ENCODE measurements around the gene PRKCZ. TPM values are rescaled to one million over a fixed set of nuclear protein-coding genes. Genes with fewer than 3 reads are reported as not detected.

PRKCZ gene
- total RNA-seq, 1 experiment from 2014 or later, result 56.8 TPM

GRCh38 chr1:2106659-2107405 is 56.6 kb downstream of the PRKCZ start:
- no peak for DNase-seq
- no TSS peak for BruUV-seq (replicated peaks)
- peaks cover 4% of the 10 kb centered on the region; the same call in 1 of the 2 replicates for H3K36me3 ChIP-seq (ENCODE audit: low read depth, low read length)
- no peak overlapping the region for H2AFZ ChIP-seq (ENCODE audit: low read length)
- no peaks in the 10 kb centered on the region for H3K27me3 ChIP-seq (ENCODE audit: low read length)
- no peak overlapping the region for H3K4me3 ChIP-seq (ENCODE audit: low read length)
- no peak for TF ChIP-seq CTCF (conservative IDR thresholded peaks at IDR 0.05; ENCODE audit: low read depth, low read length)
- TF ChIP-seq EZH2 (IDR thresholded peaks at IDR 0.05; ENCODE audit: low read length, unreplicated experiment), result no peak
- no peak for TF ChIP-seq EZH2phosphoT487 (IDR thresholded peaks at IDR 0.05; ENCODE audit: borderline replicate concordance, low read length)
- intact Hi-C loops (cut with micrococcal nuclease), result no loop called here
- H3K4me1 ChIP-seq (ENCODE audit: insufficient read depth, low read length), result no peaks in the 10 kb centered on the region
- no peak overlapping the region for H3K9ac ChIP-seq (ENCODE audit: low read length)
- H3K9me3 ChIP-seq (ENCODE audit: low read length), result no peaks in the 10 kb centered on the region
- H4K20me1 ChIP-seq (ENCODE audit: low read length), result no peaks in the 10 kb centered on the region
- CTCF ChIA-PET, result no interaction called here
- no peak overlapping the region for H3K4me2 ChIP-seq (ENCODE audit: low read length)
- no peaks in the 10 kb centered on the region for H3K79me2 ChIP-seq (ENCODE audit: low read length)
- no peak for ATAC-seq
- H3K27ac ChIP-seq (ENCODE audit: low read length), result no peak overlapping the region
- H3K9me2 ChIP-seq (replicated peaks; ENCODE audit: low read length), result no peaks in the 10 kb centered on the region
- no peaks in the 10 kb centered on the region for H3F3A ChIP-seq (ENCODE audit: low read length, unreplicated experiment)
- POLR2A ChIA-PET (ENCODE audit: unreplicated experiment), result no interaction called here

- CTCF ChIA-PET, result no interaction called here
- Histone ChIP-seq H3K9ac (ENCODE audit: low read length) (no peak overlapping the region), H3K4me3 (ENCODE audit: low read length) (no peak overlapping the region), H3K79me2 (ENCODE audit: low read length) (no peaks in the 10 kb centered on the region), H3K4me1 (ENCODE audit: insufficient read depth, low read length) (no peaks in the 10 kb centered on the region), H3K4me2 (ENCODE audit: low read length) (no peak overlapping the region), H3K36me3 (ENCODE audit: low read depth, low read length) (peaks cover 4% of the 10 kb centered on the region; the same call in 1 of the 2 replicates), H3K9me2 (replicated peaks; ENCODE audit: low read length) (no peaks in the 10 kb centered on the region), H3K27ac (ENCODE audit: low read length) (no peak overlapping the region), H3F3A (ENCODE audit: low read length, unreplicated experiment) (no peaks in the 10 kb centered on the region), H3K27me3 (ENCODE audit: low read length) (no peaks in the 10 kb centered on the region), H4K20me1 (ENCODE audit: low read length) (no peaks in the 10 kb centered on the region), H2AFZ (ENCODE audit: low read length) (no peak overlapping the region), H3K9me3 (ENCODE audit: low read length) (no peaks in the 10 kb centered on the region)
- ATAC-seq (no peak), DNase-seq (no peak)
- intact Hi-C loops (cut with micrococcal nuclease), result no loop called here
- TF ChIP-seq CTCF (conservative IDR thresholded peaks at IDR 0.05; ENCODE audit: low read depth, low read length) (no peak), EZH2 (IDR thresholded peaks at IDR 0.05; ENCODE audit: low read length, unreplicated experiment) (no peak), EZH2phosphoT487 (IDR thresholded peaks at IDR 0.05; ENCODE audit: borderline replicate concordance, low read length) (no peak)
- no TSS peak for BruUV-seq (replicated peaks)
- POLR2A ChIA-PET (ENCODE audit: unreplicated experiment), result no interaction called here
Measured at GRCh38 chr1:2107586-2108212, 57.5 kb downstream of the PRKCZ start.

Data from PC-3 (cell line).